Stimulated activated naive CD8-positive, alpha-beta T cell treated with anti-CD3 and anti-CD28 coated beads, Interleukin-15, amount 100 ng/mL, for 72 hours (primary cell): ENCODE results near the gene GALNT10.

Source experiments
- ATAC-seq: fragments of 150-1000 bp; cut with Tn5 transposase; 2 replicates; pipeline ENCODE4 v1.10.0; 2021; ENCODE audit warnings: mild to moderate bottlenecking, moderate library complexity
- DNase-seq, 2 donors: peaks; one replicate each; pipeline ENCODE4 v3.0.0; 2021 to 2022
- H3K27ac Mint-ChIP-seq, 2 donors: one replicate each; pipeline ENCODE4 v1.8.0; 2022; ENCODE audit warnings: mild to moderate bottlenecking in 2 of 2, mixed read lengths in 2 of 2, moderate library complexity in 2 of 2
- H3K27me3 Mint-ChIP-seq: one replicate; pipeline ENCODE4 v1.8.0; 2022; ENCODE audit warnings: mixed read lengths
- H3K4me1 Mint-ChIP-seq: one replicate; pipeline ENCODE4 v1.8.0; 2022; ENCODE audit warnings: mild to moderate bottlenecking, mixed read lengths
- H3K4me3 Mint-ChIP-seq, 2 donors: one replicate each; pipeline ENCODE4 v1.8.0; 2022; ENCODE audit warnings: mild to moderate bottlenecking in 2 of 2, mixed read lengths in 2 of 2, moderate library complexity in 1 of 2
- H3K9me3 Mint-ChIP-seq, 2 donors: one replicate each; pipeline ENCODE4 v1.8.0; 2022; ENCODE audit warnings: mixed read lengths in 2 of 2

GALNT10 gene

DNA sequence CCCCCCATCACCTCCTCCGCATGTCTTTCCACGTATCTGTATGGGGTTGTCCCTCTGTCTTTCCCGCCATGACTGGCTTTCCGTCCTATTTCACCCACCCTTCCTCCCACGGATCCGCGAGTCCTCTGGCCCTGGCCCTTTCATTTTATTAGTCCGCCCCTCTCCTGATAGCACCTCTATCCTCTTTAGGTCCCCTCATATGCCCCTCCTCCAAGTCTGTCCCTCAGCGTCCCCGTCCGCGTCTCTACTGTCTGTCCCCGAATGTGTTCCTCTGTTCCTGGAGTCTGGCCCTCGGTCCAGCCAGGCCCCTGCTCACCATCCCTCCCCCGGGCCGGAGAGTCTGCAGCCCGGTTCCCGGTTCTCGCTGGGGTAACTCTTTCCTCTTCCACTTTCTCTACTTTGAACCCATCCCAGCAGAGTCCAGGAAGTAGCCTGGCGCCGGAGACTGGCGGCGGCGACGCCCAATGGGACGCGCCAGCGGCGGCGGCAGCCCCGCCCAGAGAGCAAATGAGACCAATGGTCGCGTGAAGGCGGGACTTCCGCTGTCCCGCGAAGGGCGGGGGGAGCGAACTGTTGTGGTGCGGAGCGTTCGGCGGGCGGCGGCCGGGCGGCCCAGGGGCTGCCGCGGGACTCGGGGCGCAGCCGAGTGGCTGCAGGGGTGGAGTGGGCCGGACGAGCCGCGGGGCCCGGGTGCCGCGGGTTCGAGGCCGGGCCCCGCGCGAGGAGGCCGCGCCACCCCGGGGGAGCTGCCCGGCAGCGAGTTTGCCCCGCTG lies 255.1 kb downstream of the GALNT10 start, which contains the start of gene SAP30L:
SAP30L (plus strand) TSS at position 576 of the 773 bp plus-strand sequence. CDS start 608 bp downstream, outside the sequence.
- Mint-ChIP-seq H3K27me3 (no peaks in the 10 kb centered on the region), H3K4me3 (peak within 1 kb of the TSS; percentile 93 to 99), H3K4me1 (peaks cover 56% of the 10 kb centered on the region), H3K9me3 (no peaks in the 10 kb centered on the region), H3K27ac (peak within 1 kb of the TSS; percentile 97 to 98)
- ATAC-seq (peak; percentile 94), DNase-seq (peak; percentile 95 to 96)

DNA sequence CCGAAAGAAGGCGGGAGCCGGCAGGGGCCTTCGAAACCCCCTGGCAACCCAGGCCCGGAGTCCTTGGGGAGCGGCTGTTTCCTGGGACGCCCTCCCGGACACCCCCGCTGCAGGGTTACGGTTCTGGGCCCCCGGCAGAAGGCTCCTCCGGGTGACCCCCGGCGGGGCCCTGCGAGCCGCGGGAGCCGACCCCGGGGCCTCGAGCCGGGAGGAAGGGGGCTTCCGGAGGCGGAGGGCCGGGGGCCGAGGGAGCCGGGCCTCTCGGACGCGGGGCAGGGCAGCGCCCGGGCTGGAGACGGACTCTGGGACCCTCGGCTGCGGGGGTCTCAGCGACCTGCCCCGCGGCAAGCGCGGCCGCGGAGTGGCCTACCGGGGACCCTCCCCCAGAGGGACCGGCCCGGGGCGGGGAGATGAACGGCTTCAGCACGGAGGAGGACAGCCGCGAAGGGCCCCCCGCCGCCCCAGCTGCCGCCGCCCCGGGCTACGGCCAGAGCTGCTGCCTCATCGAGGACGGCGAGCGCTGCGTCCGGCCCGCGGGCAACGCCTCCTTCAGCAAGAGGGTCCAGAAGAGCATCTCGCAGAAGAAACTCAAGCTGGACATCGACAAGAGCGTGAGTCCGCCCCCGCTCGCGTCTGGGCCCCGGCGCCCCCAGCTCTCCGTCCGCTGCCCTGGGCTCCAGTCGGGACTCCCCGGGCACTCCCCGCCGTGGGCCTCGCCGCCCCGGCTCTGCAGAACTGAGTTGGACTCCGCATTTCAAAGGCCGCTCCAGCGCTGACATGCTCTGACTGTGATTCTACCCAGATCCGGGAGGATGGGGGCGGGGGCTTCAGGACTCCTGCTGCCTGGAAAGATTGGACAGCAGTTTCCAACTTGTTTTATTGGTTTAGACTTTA lies 255.9 kb downstream of the GALNT10 start:
- no peaks in the 10 kb centered on the region for H3K9me3 Mint-ChIP-seq
- peak overlapping the region in 1 of 2 donors; percentile 83 for H3K27ac Mint-ChIP-seq
- H3K4me3 Mint-ChIP-seq, result peak overlapping the region; percentile 84 to 85
- DNase-seq, result peak; percentile 43 to 44
- no peaks in the 10 kb centered on the region for H3K27me3 Mint-ChIP-seq
- ATAC-seq, result peak; percentile 16
- H3K4me1 Mint-ChIP-seq, result peaks cover 56% of the 10 kb centered on the region

DNA sequence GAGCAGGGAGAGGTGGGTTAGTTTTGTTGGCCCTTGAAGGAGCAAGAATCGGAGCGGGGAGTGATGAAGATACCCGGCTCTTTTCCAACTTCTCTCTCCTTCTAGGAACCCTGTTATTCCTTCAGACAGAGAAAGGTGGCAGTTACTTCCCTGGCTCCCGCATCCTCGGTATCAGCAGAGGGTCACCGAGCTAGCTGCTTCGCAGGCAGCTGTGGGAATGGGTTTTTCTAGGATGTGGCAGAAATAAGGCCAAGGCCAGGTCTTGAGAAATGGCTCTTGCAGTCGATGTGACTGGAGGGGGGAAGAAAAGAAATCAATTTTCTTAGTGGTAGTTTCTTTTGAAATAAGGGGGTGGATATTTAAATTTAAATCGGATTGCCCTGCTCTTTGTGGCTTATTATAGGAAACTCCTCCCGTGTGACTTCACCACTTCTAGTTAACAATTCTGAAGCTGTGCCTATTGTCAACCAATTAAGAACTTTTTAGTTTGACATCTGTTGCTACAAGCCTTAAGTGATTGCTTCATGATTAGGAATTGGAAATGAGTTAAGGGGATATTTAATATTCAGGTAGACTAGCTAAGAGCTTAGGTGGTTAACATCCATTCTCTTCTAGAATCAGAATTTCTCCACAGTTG lies 256.7 kb downstream of the GALNT10 start:
- H3K27me3 Mint-ChIP-seq, result no peaks in the 10 kb centered on the region
- ATAC-seq, result no peak

DNA sequence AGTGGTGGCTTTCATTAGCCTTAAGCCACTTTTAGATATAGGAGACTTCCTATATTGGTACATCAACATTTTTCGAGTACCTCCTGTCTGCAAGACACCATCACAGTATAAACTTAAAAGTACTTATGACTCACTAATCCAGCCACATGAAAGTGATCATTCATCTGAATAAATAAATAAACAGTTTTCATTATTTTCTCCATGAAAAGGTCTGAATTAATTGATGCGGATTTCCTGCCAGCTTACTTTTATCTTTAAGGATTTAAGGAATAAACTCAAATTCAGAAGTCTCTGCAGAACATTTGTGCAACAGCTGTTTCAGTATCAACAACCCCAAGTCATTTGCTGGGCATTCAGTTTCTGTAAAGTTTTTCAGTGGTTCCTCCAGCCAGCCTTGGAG lies 259.3 kb downstream of the GALNT10 start:
- ATAC-seq (no peak), DNase-seq (no peak)
- H3K4me3 Mint-ChIP-seq, result no peak overlapping the region
- no peaks in the 10 kb centered on the region for H3K9me3 Mint-ChIP-seq
- H3K27me3 Mint-ChIP-seq, result no peaks in the 10 kb centered on the region
- H3K4me1 Mint-ChIP-seq, result peaks cover 36% of the 10 kb centered on the region
- no peak overlapping the region for H3K27ac Mint-ChIP-seq

More for the DNA sequence above, 256.7 kb downstream of the GALNT10 start:
- H3K27ac Mint-ChIP-seq, result peak overlapping the region in 1 of 2 donors; percentile 83
- no peak for DNase-seq
- no peaks in the 10 kb centered on the region for H3K9me3 Mint-ChIP-seq
- peak overlapping the region; percentile 84 to 85 for H3K4me3 Mint-ChIP-seq
- peaks cover 49% of the 10 kb centered on the region for H3K4me1 Mint-ChIP-seq

DNA sequence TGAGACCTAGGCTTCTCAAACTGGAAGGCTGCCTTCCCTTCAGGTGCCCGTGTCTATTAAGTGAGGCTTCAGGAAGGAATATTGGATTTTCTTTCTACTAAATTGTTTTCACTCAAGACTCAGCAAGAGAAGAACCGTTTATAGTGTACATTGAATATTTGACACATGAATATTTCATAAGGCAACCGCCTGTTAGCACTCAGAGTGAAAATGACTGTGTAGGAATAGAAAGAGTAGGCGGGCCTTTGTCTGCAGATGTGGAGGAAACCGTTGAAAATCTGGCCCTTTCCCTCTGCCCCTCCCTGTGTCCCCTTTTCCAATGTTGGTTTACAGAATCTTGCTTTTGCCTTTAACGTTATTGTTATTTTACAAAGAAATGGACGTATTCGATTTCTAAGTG lies 261.4 kb downstream of the GALNT10 start:
- ATAC-seq (no peak), DNase-seq (no peak)
- Mint-ChIP-seq H3K4me1 (peaks cover 32% of the 10 kb centered on the region), H3K9me3 (no peaks in the 10 kb centered on the region), H3K27ac (no peak overlapping the region), H3K4me3 (no peak overlapping the region), H3K27me3 (no peaks in the 10 kb centered on the region)

DNA sequence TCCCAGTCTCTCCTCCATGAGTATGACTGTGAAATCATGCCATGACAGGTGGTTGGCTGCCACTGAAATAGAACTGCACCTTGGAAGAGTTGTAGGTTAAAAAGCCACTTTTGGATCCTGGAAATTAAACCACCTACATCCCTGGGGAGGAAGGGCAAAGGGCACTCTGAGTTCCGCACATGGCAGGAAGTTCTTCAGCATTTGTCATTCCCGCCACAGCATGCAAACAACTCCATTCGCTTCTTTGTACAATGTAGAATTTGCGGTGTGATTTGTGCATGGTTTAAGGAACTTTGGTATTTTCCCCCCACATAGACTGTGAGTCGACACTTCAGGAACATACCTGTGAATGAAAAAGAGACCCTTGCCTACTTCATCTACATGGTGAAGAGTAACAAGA lies 265.1 kb downstream of the GALNT10 start:
- DNase-seq (no peak), ATAC-seq (no peak)
- Mint-ChIP-seq H3K4me3 (no peak overlapping the region), H3K27ac (no peak overlapping the region), H3K9me3 (no peaks in the 10 kb centered on the region), H3K27me3 (no peaks in the 10 kb centered on the region), H3K4me1 (peaks cover 3% of the 10 kb centered on the region)

DNA sequence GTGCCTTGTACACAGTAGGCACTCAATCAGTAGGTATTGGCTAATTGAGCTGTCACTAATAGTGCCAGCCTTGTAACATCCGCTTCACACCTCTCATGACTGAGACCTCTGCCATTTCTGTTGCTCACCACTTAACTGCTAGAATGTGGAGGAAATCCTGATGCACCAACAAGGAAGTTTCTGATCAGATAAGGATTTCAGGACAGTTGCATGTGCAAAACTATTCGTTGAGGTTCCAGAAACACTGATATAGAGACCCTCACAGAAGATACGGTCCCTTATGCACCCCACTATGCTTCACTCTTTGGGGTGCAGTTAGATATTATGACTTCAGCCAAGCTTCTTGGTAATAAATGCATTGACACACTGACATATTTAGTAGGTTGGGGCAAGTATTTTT lies 266.0 kb downstream of the GALNT10 start:
- no peak overlapping the region for H3K27ac Mint-ChIP-seq
- no peak for ATAC-seq
- H3K4me3 Mint-ChIP-seq, result no peak overlapping the region
- DNase-seq, result no peak
- no peaks in the 10 kb centered on the region for H3K27me3 Mint-ChIP-seq
- no peaks in the 10 kb centered on the region for H3K4me1 Mint-ChIP-seq
- H3K9me3 Mint-ChIP-seq, result no peaks in the 10 kb centered on the region

DNA sequence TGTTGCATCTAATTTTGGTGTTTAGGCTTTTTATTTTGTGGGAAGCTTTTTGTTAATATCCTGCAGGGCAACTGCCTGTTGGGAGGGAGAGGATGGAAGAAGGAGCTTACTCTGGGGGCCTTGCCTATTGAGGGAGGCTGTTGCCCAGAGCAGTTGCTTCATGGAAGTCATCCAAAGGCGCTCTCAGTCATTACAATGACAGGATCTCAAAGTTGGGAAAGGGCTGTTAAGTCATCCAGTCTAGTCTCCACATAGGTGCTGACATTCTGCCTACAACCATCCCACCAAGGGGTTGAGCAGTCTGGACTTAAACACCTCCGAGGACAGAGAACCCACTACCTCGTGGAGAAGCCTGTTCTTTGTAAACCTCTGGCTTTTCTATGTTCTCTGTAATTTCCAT lies 268.5 kb downstream of the GALNT10 start:
- H3K9me3 Mint-ChIP-seq, result no peaks in the 10 kb centered on the region
- ATAC-seq, result no peak
- no peak overlapping the region for H3K4me3 Mint-ChIP-seq
- H3K27ac Mint-ChIP-seq, result no peak overlapping the region
- no peaks in the 10 kb centered on the region for H3K4me1 Mint-ChIP-seq
- H3K27me3 Mint-ChIP-seq, result no peaks in the 10 kb centered on the region
- DNase-seq, result no peak

DNA sequence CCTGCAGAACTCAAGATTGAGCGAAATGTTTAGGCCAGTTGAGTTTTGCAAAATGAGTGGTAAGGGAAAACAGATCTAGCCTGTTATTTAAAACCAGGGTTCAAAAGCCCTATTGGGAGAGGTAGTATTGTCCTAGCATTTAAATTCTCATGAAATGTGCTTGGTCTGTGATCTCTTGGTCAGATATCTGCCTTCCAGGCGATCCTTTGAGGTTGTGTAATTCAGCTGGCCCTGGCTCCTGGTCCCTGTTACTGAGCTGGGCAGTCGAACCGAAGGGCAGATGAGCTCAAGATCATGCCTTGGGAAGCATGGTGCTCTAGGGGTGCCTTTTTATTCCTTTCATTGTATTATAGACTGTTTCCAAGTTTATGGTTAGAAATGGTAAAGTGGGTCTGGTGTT lies 269.6 kb downstream of the GALNT10 start:
- H3K9me3 Mint-ChIP-seq, result no peaks in the 10 kb centered on the region
- H3K27me3 Mint-ChIP-seq, result no peaks in the 10 kb centered on the region
- DNase-seq (no peak), ATAC-seq (no peak)
- H3K27ac Mint-ChIP-seq, result no peak overlapping the region
- H3K4me1 Mint-ChIP-seq, result no peaks in the 10 kb centered on the region
- no peak overlapping the region for H3K4me3 Mint-ChIP-seq

DNA sequence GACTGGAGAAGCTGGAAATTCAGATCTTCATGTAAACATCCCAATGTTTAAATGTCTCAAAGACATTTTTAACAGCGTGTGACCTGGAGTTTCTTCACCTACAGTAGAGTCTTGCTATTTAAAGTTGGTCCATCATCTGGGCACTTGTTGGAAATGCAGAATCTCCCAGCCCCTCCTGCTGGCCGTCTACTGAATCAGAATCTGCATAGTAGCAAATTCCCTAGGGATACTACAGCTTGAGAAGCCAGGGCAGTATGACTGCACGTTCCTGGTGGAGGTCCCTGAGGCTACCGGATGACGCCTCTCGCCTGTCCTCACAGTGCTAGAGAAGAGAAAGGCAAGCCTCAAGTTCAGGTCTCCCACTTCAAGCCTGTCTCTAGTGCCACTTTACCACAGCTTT lies 271.0 kb downstream of the GALNT10 start:
- H3K27ac Mint-ChIP-seq, result no peak overlapping the region
- no peaks in the 10 kb centered on the region for H3K4me1 Mint-ChIP-seq
- ATAC-seq, result no peak
- no peaks in the 10 kb centered on the region for H3K9me3 Mint-ChIP-seq
- no peak overlapping the region for H3K4me3 Mint-ChIP-seq
- no peaks in the 10 kb centered on the region for H3K27me3 Mint-ChIP-seq
- DNase-seq, result no peak

DNA sequence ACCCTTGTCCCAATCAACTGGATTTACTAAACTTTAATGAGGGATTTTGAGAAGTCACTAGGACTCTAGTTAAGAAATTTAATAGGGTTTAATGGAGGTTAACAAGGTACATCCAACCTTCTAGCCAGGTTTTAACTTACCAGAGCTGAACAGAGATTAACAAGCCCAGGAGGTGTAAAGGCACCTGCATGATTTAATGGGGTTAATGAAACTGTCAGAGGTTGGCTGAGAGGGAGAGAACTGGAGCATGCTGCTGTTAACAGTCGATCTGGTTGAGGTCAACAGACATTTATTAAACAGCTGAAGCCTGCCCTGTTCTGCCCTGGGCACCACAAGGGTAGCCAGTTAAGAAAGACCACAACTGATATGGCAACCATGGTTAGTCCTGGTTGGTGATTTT lies 273.9 kb downstream of the GALNT10 start:
- H3K4me3 Mint-ChIP-seq, result no peak overlapping the region
- H3K27me3 Mint-ChIP-seq, result peaks cover 25% of the 10 kb centered on the region
- H3K27ac Mint-ChIP-seq, result no peak overlapping the region
- no peak for ATAC-seq
- H3K4me1 Mint-ChIP-seq, result peaks cover 4% of the 10 kb centered on the region
- no peak for DNase-seq
- no peaks in the 10 kb centered on the region for H3K9me3 Mint-ChIP-seq

DNA sequence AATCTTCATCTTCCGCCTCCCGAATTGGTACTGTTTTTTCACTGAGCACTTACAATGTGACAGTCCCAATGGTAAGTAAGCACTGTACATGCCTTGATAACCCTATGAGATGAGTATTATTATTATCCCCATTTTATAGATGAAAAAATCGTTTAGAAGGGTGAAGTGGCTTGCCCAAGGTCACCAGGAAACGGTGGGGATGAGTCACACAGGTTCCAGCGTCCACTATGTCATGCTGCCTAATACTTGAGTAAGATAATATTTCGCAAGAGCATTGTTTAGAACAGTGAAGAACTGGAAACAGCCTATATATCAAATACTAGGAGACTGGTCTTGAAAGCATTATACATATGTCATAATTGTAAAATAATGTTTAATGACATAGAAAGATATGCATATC lies 274.6 kb downstream of the GALNT10 start:
- peaks cover 4% of the 10 kb centered on the region for H3K4me1 Mint-ChIP-seq
- H3K27ac Mint-ChIP-seq, result no peak overlapping the region
- H3K4me3 Mint-ChIP-seq, result no peak overlapping the region
- H3K27me3 Mint-ChIP-seq, result peaks cover 33% of the 10 kb centered on the region
- no peak for DNase-seq
- no peaks in the 10 kb centered on the region for H3K9me3 Mint-ChIP-seq
- no peak for ATAC-seq

DNA sequence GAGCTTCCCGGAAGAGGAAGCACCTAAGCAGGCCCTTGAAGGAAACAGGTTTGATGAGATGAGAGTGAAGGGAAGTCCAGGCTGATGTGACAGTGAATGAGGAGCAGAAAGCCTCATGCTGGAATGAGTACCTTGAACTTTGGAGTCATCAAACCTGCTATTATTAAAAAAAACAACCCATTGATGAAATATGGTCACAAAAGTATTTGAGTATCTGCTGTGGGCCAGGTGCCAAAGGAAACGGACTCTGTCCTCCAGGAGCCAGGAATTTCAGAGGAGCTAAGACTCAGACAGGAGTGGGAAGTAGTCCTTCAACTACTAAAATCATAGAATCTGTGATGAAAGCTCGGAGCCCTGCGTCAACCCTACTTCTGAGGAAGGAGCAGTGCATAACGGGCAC lies 275.6 kb downstream of the GALNT10 start:
- ATAC-seq (no peak), DNase-seq (no peak)
- Mint-ChIP-seq H3K27ac (no peak overlapping the region), H3K4me3 (no peak overlapping the region), H3K9me3 (no peaks in the 10 kb centered on the region), H3K27me3 (peaks cover 43% of the 10 kb centered on the region), H3K4me1 (peaks cover 4% of the 10 kb centered on the region)

DNA sequence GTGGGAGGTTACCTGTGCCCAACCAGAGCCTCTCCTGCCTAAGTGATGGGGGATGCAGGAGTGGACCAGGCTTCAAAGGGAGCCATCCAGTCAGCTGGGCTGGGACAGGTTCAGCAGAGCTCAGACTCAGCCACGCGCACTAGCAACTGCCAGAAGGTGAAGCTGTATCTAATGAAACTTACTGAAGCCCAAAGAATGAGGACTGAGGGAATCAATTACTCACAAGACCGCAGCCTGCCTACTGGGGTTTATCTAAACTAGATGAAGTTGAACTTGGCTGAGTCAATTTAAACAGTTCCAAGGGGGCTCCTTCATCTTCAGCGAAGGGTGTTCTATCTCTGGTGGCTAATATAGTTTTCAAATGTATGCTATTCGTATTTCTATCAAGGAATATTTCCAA lies 276.1 kb downstream of the GALNT10 start:
- Mint-ChIP-seq H3K4me3 (no peak overlapping the region), H3K27me3 (peaks cover 48% of the 10 kb centered on the region), H3K9me3 (no peaks in the 10 kb centered on the region), H3K27ac (no peak overlapping the region), H3K4me1 (peaks cover 4% of the 10 kb centered on the region)
- ATAC-seq, result no peak
- no peak for DNase-seq

DNA sequence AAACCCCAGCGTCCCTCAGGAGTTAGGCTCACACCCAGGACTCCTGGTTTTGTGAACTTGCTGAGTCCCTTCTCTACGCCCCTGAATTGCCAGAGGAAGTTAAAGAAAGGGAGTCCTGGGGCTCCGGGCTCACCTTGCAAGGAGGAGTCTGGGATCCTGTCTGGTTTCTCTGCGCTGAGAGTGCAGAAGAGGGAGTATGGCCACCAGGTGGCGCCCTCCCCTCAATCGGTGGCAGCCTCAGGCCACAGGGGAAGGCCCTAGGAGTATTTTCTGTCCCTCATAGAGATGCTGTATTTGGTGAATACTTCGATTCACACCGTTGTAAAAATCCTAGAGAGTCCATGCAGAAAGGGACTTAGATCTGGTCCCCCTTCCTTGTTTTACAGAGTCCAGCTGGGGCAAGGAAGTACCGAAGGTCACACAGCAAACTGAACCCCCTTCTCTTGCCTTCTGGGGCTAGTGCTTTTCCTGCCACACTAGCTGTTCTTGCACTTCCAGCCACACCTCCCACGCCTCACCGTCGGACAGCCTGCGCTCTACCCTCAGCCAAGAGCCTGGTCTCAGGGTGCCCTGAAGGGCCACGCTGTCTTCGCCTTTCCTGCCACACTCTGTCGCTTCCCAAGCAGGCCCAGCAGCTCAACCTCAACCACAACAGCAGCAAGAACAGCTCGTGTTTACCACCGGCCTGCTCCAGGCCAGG lies 277.3 kb downstream of the GALNT10 start:
- H3K27me3 Mint-ChIP-seq, result peaks cover 56% of the 10 kb centered on the region
- DNase-seq (peak; percentile 77 to 79), ATAC-seq (peak; percentile 96)
- H3K9me3 Mint-ChIP-seq, result no peaks in the 10 kb centered on the region
- H3K27ac Mint-ChIP-seq, result no peak overlapping the region
- H3K4me1 Mint-ChIP-seq, result peaks cover 8% of the 10 kb centered on the region
- no peak overlapping the region for H3K4me3 Mint-ChIP-seq
